ENCODE data around the gene NEB. TPM values are rescaled to one million over a fixed set of nuclear protein-coding genes. Genes with fewer than 3 reads are reported as not detected.
"Not testable (repeated sequence)": the region's sequence is repeated elsewhere in the genome, so short reads cannot be mapped to it uniquely, and the experiment has no call there.

Gene NEB
- polyA plus RNA-seq, 1 experiment: 0.14 TPM

GRCh38 chr2:151711025-151711424 lies 23.3 kb downstream of the NEB start:
- DNase-seq (ENCODE audit: low read depth, low spot score): no peak
- Histone ChIP-seq H3K27me3 (ENCODE audit: control insufficient read depth, insufficient read depth, low read length) (no peaks in the 10 kb centered on the region), H3K27ac (ENCODE audit: low read depth, low read length) (no peak overlapping the region), H3K9me3 (ENCODE audit: control insufficient read depth, insufficient read depth, low read length) (no peaks in the 10 kb centered on the region), H3K4me3 (ENCODE audit: low read depth, low read length) (no peak overlapping the region)
- CTCF ChIA-PET: no interaction called here
- TF ChIP-seq CTCF (IDR thresholded peaks at IDR 0.05; ENCODE audit: low read depth, low read length): no peak
- POLR2A ChIA-PET: no interaction called here

GRCh38 chr2:151708788-151709187 lies 25.5 kb downstream of the NEB start:
- no peak for DNase-seq (ENCODE audit: low read depth, low spot score)
- ChIA-PET POLR2A (no interaction called here), CTCF (no interaction called here)
- Histone ChIP-seq H3K27me3 (ENCODE audit: control insufficient read depth, insufficient read depth, low read length) (no peaks in the 10 kb centered on the region), H3K4me3 (ENCODE audit: low read depth, low read length) (no peak overlapping the region), H3K27ac (ENCODE audit: low read depth, low read length) (no peak overlapping the region), H3K9me3 (ENCODE audit: control insufficient read depth, insufficient read depth, low read length) (no peaks in the 10 kb centered on the region)
- no peak for TF ChIP-seq CTCF (IDR thresholded peaks at IDR 0.05; ENCODE audit: low read depth, low read length)

- Histone ChIP-seq H3K9me3 (ENCODE audit: control insufficient read depth, insufficient read depth, low read length) (no peaks in the 10 kb centered on the region), H3K27me3 (ENCODE audit: control insufficient read depth, insufficient read depth, low read length) (no peaks in the 10 kb centered on the region), H3K27ac (ENCODE audit: low read depth, low read length) (no peak overlapping the region), H3K4me3 (ENCODE audit: low read depth, low read length) (no peak overlapping the region)
- POLR2A ChIA-PET: no interaction called here
- no peak for TF ChIP-seq CTCF (IDR thresholded peaks at IDR 0.05; ENCODE audit: low read depth, low read length)
- CTCF ChIA-PET: no interaction called here
- DNase-seq (ENCODE audit: low read depth, low spot score): no peak
These were observed 26.4 kb downstream of the NEB start for GRCh38 chr2:151707857-151708256.

- H3K27ac ChIP-seq (ENCODE audit: low read depth, low read length); H3K4me3 ChIP-seq (ENCODE audit: low read depth, low read length); H3K9me3 ChIP-seq (ENCODE audit: control insufficient read depth, insufficient read depth, low read length); POLR2A ChIA-PET; H3K27me3 ChIP-seq (ENCODE audit: control insufficient read depth, insufficient read depth, low read length); CTCF ChIA-PET; DNase-seq (ENCODE audit: low read depth, low spot score): not testable (repeated sequence)
These were observed 29.8 kb downstream of the NEB start for GRCh38 chr2:151704480-151704961.

GRCh38 chr2:151698134-151698533 lies 36.1 kb downstream of the NEB start:
- POLR2A ChIA-PET; DNase-seq (ENCODE audit: low read depth, low spot score); H3K9me3 ChIP-seq (ENCODE audit: control insufficient read depth, insufficient read depth, low read length); H3K27ac ChIP-seq (ENCODE audit: low read depth, low read length); CTCF ChIA-PET; H3K4me3 ChIP-seq (ENCODE audit: low read depth, low read length); H3K27me3 ChIP-seq (ENCODE audit: control insufficient read depth, insufficient read depth, low read length): not testable (repeated sequence)

- H3K4me3 ChIP-seq (ENCODE audit: low read depth, low read length): no peak overlapping the region
These were observed 38.5 kb downstream of the NEB start for GRCh38 chr2:151695778-151696177.

More at GRCh38 chr2:151695778-151696177, 38.5 kb downstream of the NEB start:
- H3K27me3 ChIP-seq (ENCODE audit: control insufficient read depth, insufficient read depth, low read length): no peaks in the 10 kb centered on the region
- no peak for DNase-seq (ENCODE audit: low read depth, low spot score)
- POLR2A ChIA-PET: no interaction called here
- H3K27ac ChIP-seq (ENCODE audit: low read depth, low read length): no peak overlapping the region
- TF ChIP-seq CTCF (IDR thresholded peaks at IDR 0.05; ENCODE audit: low read depth, low read length): no peak
- CTCF ChIA-PET: no interaction called here
- H3K9me3 ChIP-seq (ENCODE audit: control insufficient read depth, insufficient read depth, low read length): no peaks in the 10 kb centered on the region

Data from AG04450 (cell line).